ENCODE data around the gene ARRB2. TPM values are rescaled to one million over a fixed set of nuclear protein-coding genes. Genes with fewer than 3 reads are reported as not detected.

Gene ARRB2
- total and polyA plus RNA-seq, 2 donors (not counting 3 experiments of a cell fraction or from before 2014, with no cell fraction given): 18.6 to 21.3 TPM

GRCh38 chr17:4710693-4711634, 532 bp downstream of the ARRB2 start:
- peak overlapping the region; percentile 74 for H2AFZ ChIP-seq (ENCODE audit: low read depth, low read length)
- FAIRE-seq: no peak
- POLR2A ChIA-PET: interaction anchor here (1.1 to 1.4 kb wide), 2 partner anchors 80 to 191 kb away, joined by 3 to 6 read pairs; no protein-coding TSS in a partner anchor

GRCh38 chr17:4711661-4712181, 1.3 kb downstream of the ARRB2 start:
- dilution Hi-C loops (cut with MboI; ENCODE audit: extremely low pct_ligation_motif_present, low sequenced_read_pairs) (no loop called here), intact Hi-C loops (cut with micrococcal nuclease) (no loop called here)
- Histone ChIP-seq H3K4me1 (ENCODE audit: control insufficient read depth, extremely low read depth, insufficient read depth, low read length) (peaks cover 18% of the 10 kb centered on the region), H3K9me1 (replicated peaks; ENCODE audit: control insufficient read depth, extremely low read depth, insufficient read depth, low read length) (no peaks in the 10 kb centered on the region), H3K36me3 (ENCODE audit: control insufficient read depth in 2 of 2, extremely low read depth in 1 of 2, insufficient read depth in 2 of 2, low read length in 2 of 2) (no peaks in the 10 kb centered on the region), H3K27me3 (ENCODE audit: control insufficient read depth in 2 of 2, insufficient read depth in 2 of 2, low read length in 2 of 2) (no peaks in the 10 kb centered on the region), H3K9me3 (replicated peaks; ENCODE audit: control insufficient read depth, insufficient read depth, low read length) (no peaks in the 10 kb centered on the region), H3K4me3 (replicated peaks in 1 of 3; ENCODE audit: insufficient read depth in 1 of 3, low read depth in 1 of 3, low read length in 3 of 3) (no peak overlapping the region), H3K9ac (replicated peaks; ENCODE audit: extremely low read depth, insufficient read depth, low read length) (no peak overlapping the region), H3K79me2 (ENCODE audit: control insufficient read depth, insufficient read depth, low read length) (no peaks in the 10 kb centered on the region), H2AFZ (ENCODE audit: low read depth, low read length) (no peak overlapping the region), H3K4me2 (ENCODE audit: insufficient read depth, low read length) (peak overlapping the region; percentile 80), H4K20me1 (replicated peaks; ENCODE audit: control insufficient read depth, extremely low read depth, insufficient read depth, low read length) (no peaks in the 10 kb centered on the region), H3K27ac (ENCODE audit: insufficient read depth, low read depth, low read length) (no peak overlapping the region)
- ChIA-PET CTCF (interaction anchor here (1.4 kb wide), 1 partner anchor 192 kb away, joined by 4 read pairs; the partner anchor contains the start of gene CHRNE), POLR2A (no interaction called here)
- TF ChIP-seq JUN (IDR thresholded peaks at IDR 0.05; ENCODE audit: borderline replicate concordance, insufficient read depth, insufficient read length, low read depth) (no peak), GATA2 (IDR thresholded peaks at IDR 0.05; ENCODE audit: insufficient read depth, insufficient read length, low read depth, low read length) (no peak), CTCF (IDR thresholded peaks at IDR 0.05; ENCODE audit: extremely low read depth in 1 of 2, insufficient read depth in 1 of 2, low read depth in 1 of 2, low read length in 2 of 2) (no peak), FOS (IDR thresholded peaks at IDR 0.05; ENCODE audit: borderline replicate concordance, insufficient read depth, low read length) (no peak), POLR2AphosphoS5 (IDR thresholded peaks at IDR 0.05; ENCODE audit: insufficient read depth, low read depth, low read length) (no peak), POLR2A (IDR thresholded peaks at IDR 0.05; ENCODE audit: low read depth, low read length) (no peak), MYC (IDR thresholded peaks at IDR 0.05; ENCODE audit: low read depth, low read length) (no peak), EZH2 (IDR thresholded peaks at IDR 0.05; ENCODE audit: borderline replicate concordance, low read depth, low read length, severe bottlenecking) (no peak)
- TF ChIP-seq, protein P1, sequence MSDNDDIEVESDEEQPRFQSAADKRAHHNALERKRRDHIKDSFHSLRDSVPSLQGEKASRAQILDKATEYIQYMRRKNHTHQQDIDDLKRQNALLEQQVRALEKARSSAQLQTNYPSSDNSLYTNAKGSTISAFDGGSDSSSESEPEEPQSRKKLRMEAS (IDR thresholded peaks at IDR 0.05; ENCODE audit: insufficient read depth, insufficient read length): no peak
- no peak for DNase-seq (ENCODE audit: low read depth, low spot score)
- BruUV-seq (replicated peaks): no TSS peak
- no peak for FAIRE-seq

More at GRCh38 chr17:4710693-4711634, 532 bp downstream of the ARRB2 start:
- no peaks in the 10 kb centered on the region for H3K79me2 ChIP-seq (ENCODE audit: control insufficient read depth, insufficient read depth, low read length)
- no peak for DNase-seq (ENCODE audit: low read depth, low spot score)
- dilution Hi-C loops (cut with MboI; ENCODE audit: extremely low pct_ligation_motif_present, low sequenced_read_pairs): no loop called here
- intact Hi-C loops (cut with micrococcal nuclease): loop anchor here (1.0 kb wide), 4 partner anchors 20 to 192 kb away; partner anchors contain the start of genes CHRNE and MED11
- H3K27ac ChIP-seq (ENCODE audit: insufficient read depth, low read depth, low read length): peak overlapping the region; percentile 7
- H4K20me1 ChIP-seq (replicated peaks; ENCODE audit: control insufficient read depth, extremely low read depth, insufficient read depth, low read length): no peaks in the 10 kb centered on the region
- no peaks in the 10 kb centered on the region for H3K9me1 ChIP-seq (replicated peaks; ENCODE audit: control insufficient read depth, extremely low read depth, insufficient read depth, low read length)
- H3K9ac ChIP-seq (replicated peaks; ENCODE audit: extremely low read depth, insufficient read depth, low read length): peak overlapping the region; percentile 24
- H3K4me3 ChIP-seq (replicated peaks in 1 of 3; ENCODE audit: insufficient read depth in 1 of 3, low read depth in 1 of 3, low read length in 3 of 3): peak overlapping the region; percentile 58 to 84 (median 67)
- H3K27me3 ChIP-seq (ENCODE audit: control insufficient read depth in 2 of 2, insufficient read depth in 2 of 2, low read length in 2 of 2): no peaks in the 10 kb centered on the region
- no peaks in the 10 kb centered on the region for H3K9me3 ChIP-seq (replicated peaks; ENCODE audit: control insufficient read depth, insufficient read depth, low read length)
- peaks cover 18% of the 10 kb centered on the region for H3K4me1 ChIP-seq (ENCODE audit: control insufficient read depth, extremely low read depth, insufficient read depth, low read length)
- TF ChIP-seq JUN (IDR thresholded peaks at IDR 0.05; ENCODE audit: borderline replicate concordance, insufficient read depth, insufficient read length, low read depth) (no peak), POLR2AphosphoS5 (IDR thresholded peaks at IDR 0.05; ENCODE audit: insufficient read depth, low read depth, low read length) (no peak)
- no peaks in the 10 kb centered on the region for H3K36me3 ChIP-seq (ENCODE audit: control insufficient read depth in 2 of 2, extremely low read depth in 1 of 2, insufficient read depth in 2 of 2, low read length in 2 of 2)
- no TSS peak for BruUV-seq (replicated peaks)
- CTCF ChIA-PET: interaction anchor here (0.6 to 3.4 kb wide), 27 partner anchors 8 to 256 kb away, joined by 3 to 70 read pairs (median 5); partner anchors contain the start of genes C17orf107, CHRNE, GLTPD2 and MED11
- H3K4me2 ChIP-seq (ENCODE audit: insufficient read depth, low read length): peak overlapping the region; percentile 80

All from endothelial cell of umbilical vein (primary cell).